ENCODE results near the gene UTS2R. TPM values are rescaled to one million over a fixed set of nuclear protein-coding genes. Genes with fewer than 3 reads are reported as not detected.

UTS2R gene
- total RNA-seq, 2 experiments from 2014 or later: not detected

DNA sequence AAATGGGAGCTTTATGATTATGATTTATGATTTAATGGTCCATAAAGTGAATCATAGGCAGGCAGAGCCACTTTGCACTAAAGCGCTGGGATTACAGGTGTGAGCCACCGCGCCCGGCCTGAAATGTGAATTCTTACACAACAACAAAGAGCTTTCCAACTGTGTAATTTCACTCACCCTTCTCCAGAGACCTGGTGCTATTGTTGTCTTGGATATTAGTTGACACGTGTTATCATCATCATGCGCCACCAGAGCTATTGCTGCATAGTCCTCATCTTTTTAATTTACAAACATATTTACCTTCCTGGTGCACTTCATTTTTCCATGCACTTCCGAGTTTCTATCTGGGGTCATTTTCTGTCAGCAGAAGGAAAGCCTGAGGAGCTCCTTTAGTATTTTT is 4.8 kb upstream of the UTS2R start:
- no peaks in the 10 kb centered on the region for H3K36me3 Mint-ChIP-seq (ENCODE audit: low read depth)
- no peaks in the 10 kb centered on the region for H3K9me3 Mint-ChIP-seq
- TF ChIP-seq, protein P1, sequence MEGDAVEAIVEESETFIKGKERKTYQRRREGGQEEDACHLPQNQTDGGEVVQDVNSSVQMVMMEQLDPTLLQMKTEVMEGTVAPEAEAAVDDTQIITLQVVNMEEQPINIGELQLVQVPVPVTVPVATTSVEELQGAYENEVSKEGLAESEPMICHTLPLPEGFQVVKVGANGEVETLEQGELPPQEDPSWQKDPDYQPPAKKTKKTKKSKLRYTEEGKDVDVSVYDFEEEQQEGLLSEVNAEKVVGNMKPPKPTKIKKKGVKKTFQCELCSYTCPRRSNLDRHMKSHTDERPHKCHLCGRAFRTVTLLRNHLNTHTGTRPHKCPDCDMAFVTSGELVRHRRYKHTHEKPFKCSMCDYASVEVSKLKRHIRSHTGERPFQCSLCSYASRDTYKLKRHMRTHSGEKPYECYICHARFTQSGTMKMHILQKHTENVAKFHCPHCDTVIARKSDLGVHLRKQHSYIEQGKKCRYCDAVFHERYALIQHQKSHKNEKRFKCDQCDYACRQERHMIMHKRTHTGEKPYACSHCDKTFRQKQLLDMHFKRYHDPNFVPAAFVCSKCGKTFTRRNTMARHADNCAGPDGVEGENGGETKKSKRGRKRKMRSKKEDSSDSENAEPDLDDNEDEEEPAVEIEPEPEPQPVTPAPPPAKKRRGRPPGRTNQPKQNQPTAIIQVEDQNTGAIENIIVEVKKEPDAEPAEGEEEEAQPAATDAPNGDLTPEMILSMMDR (IDR thresholded peaks at IDR 0.05): no peak
- no peak overlapping the region for H3K4me3 Mint-ChIP-seq
- ChIA-PET CTCF (interaction anchor here (1.3 to 2.6 kb wide), 4 partner anchors 14 to 58 kb away, joined by 3 to 10 read pairs (median 7); no protein-coding TSS in a partner anchor), POLR2A (no interaction called here)
- H3K27me3 Mint-ChIP-seq: peaks cover 13% of the 10 kb centered on the region
- intact Hi-C loops (cut with micrococcal nuclease): no loop called here
- no peak for ATAC-seq
- H3K4me1 Mint-ChIP-seq (ENCODE audit: low read depth): peaks cover 9% of the 10 kb centered on the region
- no peak overlapping the region for H3K27ac Mint-ChIP-seq
- DNase-seq: no peak

DNA sequence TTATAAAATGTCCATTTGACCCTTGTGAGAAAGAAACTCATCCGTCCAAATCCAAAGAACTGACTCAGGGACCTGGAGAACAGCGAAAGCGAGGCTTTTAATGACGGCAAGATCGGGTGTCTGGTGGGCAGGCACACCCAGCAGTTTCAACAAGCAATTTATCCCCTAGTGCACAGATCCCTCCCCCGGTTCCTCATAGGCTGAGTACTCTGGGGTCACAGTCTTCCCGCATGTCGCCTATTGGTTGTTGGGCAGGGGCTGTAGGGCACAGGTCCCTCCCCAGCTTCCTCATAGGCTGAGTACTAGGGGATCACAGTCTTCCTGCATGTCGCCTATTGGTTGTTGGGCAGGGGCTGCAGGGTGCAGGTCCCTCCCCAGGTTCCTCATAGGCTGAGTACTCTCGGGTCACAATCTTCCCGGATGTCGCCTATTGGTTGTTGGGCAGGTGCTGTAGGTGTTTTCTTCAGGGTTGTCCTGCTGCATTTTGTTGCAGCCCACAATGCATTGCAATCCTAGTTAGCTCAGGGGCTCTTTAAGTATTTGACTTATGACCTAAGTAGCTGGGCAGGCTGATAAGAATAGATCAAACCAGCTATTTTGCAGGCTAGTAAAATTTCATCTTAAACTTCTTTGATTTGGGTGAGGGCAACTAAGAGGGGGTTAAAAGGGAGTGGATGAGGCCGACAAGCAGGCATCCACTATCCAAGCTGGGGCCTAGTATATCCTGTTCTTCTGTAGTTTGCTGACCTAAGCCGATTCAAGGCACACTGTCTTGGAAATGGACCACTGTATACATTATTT is 3.6 kb upstream of the UTS2R start:
- ChIA-PET CTCF (interaction anchor here (1.1 kb wide), 1 partner anchor 162 kb away, joined by 3 read pairs; no protein-coding TSS in a partner anchor), POLR2A (interaction anchor here (0.5 to 0.6 kb wide), 2 partner anchors 32 to 569 kb away, joined by 3 read pairs; no protein-coding TSS in a partner anchor)
- H3K27me3 Mint-ChIP-seq: peaks cover 19% of the 10 kb centered on the region
- peaks cover 16% of the 10 kb centered on the region for H3K4me1 Mint-ChIP-seq (ENCODE audit: low read depth)
- H3K4me3 Mint-ChIP-seq: no peak overlapping the region
- TF ChIP-seq, protein P1 (IDR thresholded peaks at IDR 0.05): no peak
- no peaks in the 10 kb centered on the region for H3K36me3 Mint-ChIP-seq (ENCODE audit: low read depth)
- DNase-seq (no peak), ATAC-seq (peak; percentile 67)
- H3K27ac Mint-ChIP-seq: no peak overlapping the region
- no peaks in the 10 kb centered on the region for H3K9me3 Mint-ChIP-seq
- intact Hi-C loops (cut with micrococcal nuclease): no loop called here

DNA sequence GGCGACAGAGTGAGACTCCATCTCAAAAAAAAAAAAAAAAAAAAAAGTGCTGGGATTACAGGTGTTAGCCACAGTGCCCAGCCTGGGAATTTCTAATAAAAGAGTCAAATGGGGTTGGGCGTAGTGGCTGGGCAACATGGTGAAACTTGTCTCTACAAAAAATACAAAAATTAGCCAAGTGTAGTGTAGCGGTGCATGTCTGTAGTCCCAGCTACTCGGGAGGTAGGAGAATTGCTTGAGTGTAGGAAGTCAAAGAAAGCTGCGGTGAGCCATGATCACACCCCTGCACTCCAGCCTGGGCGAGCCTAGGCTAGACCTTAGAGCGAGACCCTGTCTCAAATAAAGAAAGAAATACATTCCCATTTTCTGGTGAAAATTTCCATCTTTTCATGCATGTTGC is 2.4 kb upstream of the UTS2R start:
- CTCF ChIA-PET: no interaction called here
- ATAC-seq: no peak
- Mint-ChIP-seq H3K4me3 (no peak overlapping the region), H3K36me3 (ENCODE audit: low read depth) (no peaks in the 10 kb centered on the region), H3K27ac (no peak overlapping the region), H3K4me1 (ENCODE audit: low read depth) (peaks cover 18% of the 10 kb centered on the region), H3K27me3 (peaks cover 26% of the 10 kb centered on the region), H3K9me3 (no peaks in the 10 kb centered on the region)
- intact Hi-C loops (cut with micrococcal nuclease): no loop called here
- no peak for DNase-seq
- POLR2A ChIA-PET: no interaction called here
- TF ChIP-seq, protein P1 (IDR thresholded peaks at IDR 0.05): no peak

DNA sequence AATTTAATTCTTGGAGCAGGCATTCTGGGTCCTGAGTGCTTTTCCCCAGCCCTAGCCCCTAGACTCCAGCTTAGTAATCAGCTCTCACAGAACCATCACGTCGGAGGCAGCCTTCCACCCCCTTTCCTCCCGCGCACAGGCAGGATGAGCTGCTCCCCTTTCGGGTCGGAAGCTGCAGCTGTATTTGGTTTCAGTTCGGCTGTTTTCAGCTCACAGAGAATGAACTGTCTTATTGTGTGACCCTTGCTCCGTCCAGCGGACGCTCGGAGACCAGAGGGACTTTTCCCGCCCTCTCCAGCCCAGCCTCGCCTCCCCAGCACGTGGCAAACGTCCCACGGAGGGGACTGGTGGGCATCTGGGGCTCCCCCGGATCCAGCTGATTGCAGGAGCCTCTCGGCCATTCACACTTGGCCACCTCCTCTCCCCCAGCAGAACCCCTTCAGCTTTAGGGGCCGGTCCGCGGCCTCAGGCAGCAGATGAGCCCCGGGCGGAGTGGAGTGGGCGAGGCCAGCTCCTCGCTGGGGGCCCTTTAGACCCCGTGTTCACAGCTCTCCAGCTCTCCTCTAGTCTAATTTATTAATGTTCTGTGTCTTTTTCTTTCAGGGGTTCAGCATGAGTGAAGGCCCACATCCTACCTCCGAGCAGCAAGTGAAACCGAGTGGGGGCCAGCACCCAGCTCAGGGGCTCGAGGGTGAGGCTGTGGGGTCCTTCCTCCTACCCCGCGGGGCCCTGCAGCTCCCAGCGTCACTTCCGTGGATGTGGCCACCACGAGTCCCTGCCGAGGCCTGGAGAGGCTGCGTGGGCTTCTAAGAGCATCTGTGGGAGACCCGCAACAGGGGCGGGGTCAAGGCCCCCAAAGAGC is 863 bp upstream of the UTS2R start:
- TF ChIP-seq, protein P1 (IDR thresholded peaks at IDR 0.05): no peak
- DNase-seq: peak; percentile 52
- POLR2A ChIA-PET: interaction anchor here (0.7 to 1.3 kb wide), 2 partner anchors 14 to 68 kb away, joined by 3 to 6 read pairs; no protein-coding TSS in a partner anchor
- Mint-ChIP-seq H3K4me3 (peak overlapping the region; percentile 46), H3K27ac (no peak overlapping the region), H3K27me3 (peaks cover 28% of the 10 kb centered on the region), H3K4me1 (ENCODE audit: low read depth) (peaks cover 18% of the 10 kb centered on the region), H3K9me3 (no peaks in the 10 kb centered on the region), H3K36me3 (ENCODE audit: low read depth) (no peaks in the 10 kb centered on the region)
- CTCF ChIA-PET: interaction anchor here (0.8 to 1.5 kb wide), 5 partner anchors 20 to 52 kb away, joined by 3 to 7 read pairs (median 3); no protein-coding TSS in a partner anchor
- peak; percentile 61 for ATAC-seq
- intact Hi-C loops (cut with micrococcal nuclease): no loop called here

All from activated CD8-positive, alpha-beta T cell treated with anti-CD3 and anti-CD28 coated beads for 36 hours (primary cell).